Measurements from ENCODE around the gene SECTM1. TPM values are rescaled to one million over a fixed set of nuclear protein-coding genes. Genes with fewer than 3 reads are reported as not detected.

The SECTM1 gene
- total and polyA plus RNA-seq, 9 of the 15 experiments (the other 6 are each of a cell fraction or from before 2014, with no cell fraction given), result 0.11 to 0.46 (median 0.18) TPM; not detected in 6

GRCh38 chr17:82287868-82288801, 45.4 kb downstream of the SECTM1 start (continued):
- TF ChIP-seq PHB (CRISPR knock-in tag; IDR thresholded peaks at IDR 0.05) (no peak), NEUROD1 (IDR thresholded peaks at IDR 0.05; ENCODE audit: borderline replicate concordance, low read depth, low read length, partially characterized antibody) (peak; percentile 86), ZNF512 (tag; IDR thresholded peaks at IDR 0.05) (no peak), RB1 (IDR thresholded peaks at IDR 0.05; ENCODE audit: low read depth) (no peak; the same call in 1 of the 2 replicates), THRAP3 (IDR thresholded peaks at IDR 0.05; ENCODE audit: borderline replicate concordance) (no peak), EGR1 (conservative IDR thresholded peaks at IDR 0.05) (no peak)
